ENCODE results near the gene TMEFF2.

DNA sequence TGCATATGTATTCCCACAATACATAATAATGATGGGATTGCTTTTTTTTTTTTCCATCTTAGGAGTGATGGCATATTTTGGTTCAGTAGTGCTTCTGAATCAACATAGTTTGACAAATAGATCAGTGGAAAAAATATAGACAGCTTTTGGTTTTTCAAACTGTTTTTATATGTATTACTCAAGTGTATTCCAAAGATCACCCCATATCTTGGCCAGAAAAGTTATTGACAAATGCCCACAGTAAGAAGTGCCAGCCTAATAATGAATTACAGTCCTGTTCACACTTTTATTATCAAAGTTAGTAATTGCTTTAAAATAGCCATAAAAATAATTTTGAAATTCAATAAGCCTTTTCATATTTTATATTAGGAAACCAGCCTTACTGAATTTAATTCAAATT is 95.0 kb downstream of the TMEFF2 start:
- TF ChIP-seq POLR2A (IDR thresholded peaks at IDR 0.05) (no peak), CTCF (IDR thresholded peaks at IDR 0.05) (no peak), EP300 (IDR thresholded peaks at IDR 0.05; ENCODE audit: low read depth) (no peak)
